ENCODE data around the gene S100A6.
"Not testable (repeated sequence)": the region's sequence is repeated elsewhere in the genome, so short reads cannot be mapped to it uniquely, and the experiment has no call there.

The S100A6 gene

GRCh38 chr1:153565529-153566374, 30.0 kb upstream of the S100A6 start, which contains the start of gene S100A2:
Gene S100A2 (minus strand): TSS chr1:153565844. CDS start chr1:153563877, 1,967 bp downstream.
- Mint-ChIP-seq H3K36me3 (ENCODE audit: low read depth) (no peaks in the 10 kb centered on the region), H3K9me3 (no peaks in the 10 kb centered on the region), H3K4me1 (peaks cover 65% of the 10 kb centered on the region), H3K27ac (peak within 1 kb of the TSS; percentile 98), H3K4me3 (peak within 1 kb of the TSS; percentile 53), H3K27me3 (ENCODE audit: low read depth, poor library complexity) (peaks cover 7% of the 10 kb centered on the region)
- no peak for TF ChIP-seq CTCF (IDR thresholded peaks at IDR 0.05)
- no peak for DNase-seq

GRCh38 chr1:153563991-153564390, 28.2 kb upstream of the S100A6 start:
- H3K27me3 Mint-ChIP-seq (ENCODE audit: low read depth, poor library complexity) = peaks cover 7% of the 10 kb centered on the region
- DNase-seq = no peak
- no peaks in the 10 kb centered on the region for H3K36me3 Mint-ChIP-seq (ENCODE audit: low read depth)
- no peaks in the 10 kb centered on the region for H3K9me3 Mint-ChIP-seq
- peak overlapping the region; percentile 77 for H3K27ac Mint-ChIP-seq
- no peak for TF ChIP-seq CTCF (IDR thresholded peaks at IDR 0.05)
- peaks cover 55% of the 10 kb centered on the region for H3K4me1 Mint-ChIP-seq
- H3K4me3 Mint-ChIP-seq = no peak overlapping the region

- H3K9me3 Mint-ChIP-seq = no peaks in the 10 kb centered on the region
- no peak overlapping the region for H3K4me3 Mint-ChIP-seq
- peaks cover 7% of the 10 kb centered on the region for H3K27me3 Mint-ChIP-seq (ENCODE audit: low read depth, poor library complexity)
- DNase-seq = no peak
- H3K36me3 Mint-ChIP-seq (ENCODE audit: low read depth) = no peaks in the 10 kb centered on the region
- peaks cover 50% of the 10 kb centered on the region for H3K4me1 Mint-ChIP-seq
- TF ChIP-seq CTCF (IDR thresholded peaks at IDR 0.05) = no peak
- peak overlapping the region; percentile 77 for H3K27ac Mint-ChIP-seq
Observed at GRCh38 chr1:153563483-153563901, 27.7 kb upstream of the S100A6 start.

GRCh38 chr1:153562021-153562420, 26.2 kb upstream of the S100A6 start:
- H3K4me1 Mint-ChIP-seq = peaks cover 36% of the 10 kb centered on the region
- not testable (repeated sequence) for H3K9me3 Mint-ChIP-seq; H3K36me3 Mint-ChIP-seq (ENCODE audit: low read depth); DNase-seq; H3K27ac Mint-ChIP-seq; H3K27me3 Mint-ChIP-seq (ENCODE audit: low read depth, poor library complexity); H3K4me3 Mint-ChIP-seq

- H3K27ac Mint-ChIP-seq = peak overlapping the region; percentile 77
- peaks cover 5% of the 10 kb centered on the region for H3K27me3 Mint-ChIP-seq (ENCODE audit: low read depth, poor library complexity)
- no peaks in the 10 kb centered on the region for H3K36me3 Mint-ChIP-seq (ENCODE audit: low read depth)
- no peak overlapping the region for H3K4me3 Mint-ChIP-seq
- TF ChIP-seq CTCF (IDR thresholded peaks at IDR 0.05) = no peak
- no peak for DNase-seq
- peaks cover 31% of the 10 kb centered on the region for H3K4me1 Mint-ChIP-seq
- H3K9me3 Mint-ChIP-seq = no peaks in the 10 kb centered on the region
Observed at GRCh38 chr1:153561466-153561985, 25.7 kb upstream of the S100A6 start.

GRCh38 chr1:153560771-153561465, 25.1 kb upstream of the S100A6 start:
- no peak for DNase-seq
- no peak for TF ChIP-seq CTCF (IDR thresholded peaks at IDR 0.05)
- Mint-ChIP-seq H3K4me3 (no peak overlapping the region), H3K27ac (no peak overlapping the region), H3K9me3 (no peaks in the 10 kb centered on the region), H3K27me3 (ENCODE audit: low read depth, poor library complexity) (peaks cover 5% of the 10 kb centered on the region), H3K36me3 (ENCODE audit: low read depth) (no peaks in the 10 kb centered on the region), H3K4me1 (peaks cover 25% of the 10 kb centered on the region)
